Measurements from ENCODE around the gene OSBPL2.

GRCh38 chr20:62289131-62289530 is 50.8 kb downstream of the OSBPL2 start:
- no peak for TF ChIP-seq JUND (IDR thresholded peaks at IDR 0.05)
- no peak for TF ChIP-seq CTCF (IDR thresholded peaks at IDR 0.05; ENCODE audit: low read depth, low read length, missing input control)
- TF ChIP-seq REST (IDR thresholded peaks at IDR 0.05), result no peak
- no peak for TF ChIP-seq MAX (IDR thresholded peaks at IDR 0.05)
- TF ChIP-seq, protein P1, sequence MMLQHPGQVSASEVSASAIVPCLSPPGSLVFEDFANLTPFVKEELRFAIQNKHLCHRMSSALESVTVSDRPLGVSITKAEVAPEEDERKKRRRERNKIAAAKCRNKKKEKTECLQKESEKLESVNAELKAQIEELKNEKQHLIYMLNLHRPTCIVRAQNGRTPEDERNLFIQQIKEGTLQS (IDR thresholded peaks at IDR 0.05), result no peak
- TF ChIP-seq HNF4A (conservative IDR thresholded peaks at IDR 0.05), result no peak
- no peak for TF ChIP-seq YY1 (IDR thresholded peaks at IDR 0.05)
- TF ChIP-seq RAD21 (IDR thresholded peaks at IDR 0.05), result no peak
- no peak for TF ChIP-seq TAF1 (conservative IDR thresholded peaks at IDR 0.05)
- no peak for TF ChIP-seq GABPA (IDR thresholded peaks at IDR 0.05 in 1 of 2, conservative IDR thresholded peaks at IDR 0.05 in 1 of 2)
- TF ChIP-seq SP1 (IDR thresholded peaks at IDR 0.05), result no peak
- TF ChIP-seq ZBTB33 (IDR thresholded peaks at IDR 0.05), result no peak
- TF ChIP-seq EGR1 (IDR thresholded peaks at IDR 0.05; ENCODE audit: low read depth in 2 of 2), result no peak

Measured in liver (tissue), 3 donors.